Measurements from ENCODE around the gene CPXM2.

- TF ChIP-seq STAT3 (IDR thresholded peaks at IDR 0.05; ENCODE audit: low read depth, low read length) (no peak), CBFB (IDR thresholded peaks at IDR 0.05; ENCODE audit: low read depth) (no peak), CTCF (IDR thresholded peaks at IDR 0.05 in 2 of 3, conservative IDR thresholded peaks at IDR 0.05 in 1 of 3; ENCODE audit: control insufficient read depth in 2 of 3, extremely low read depth in 1 of 3, insufficient read depth in 1 of 3, low read depth in 3 of 3, low read length in 3 of 3) (no peak), NFIC (IDR thresholded peaks at IDR 0.05; ENCODE audit: low read depth, low read length) (no peak; the same call in 1 of the 2 replicates), KDM1A (IDR thresholded peaks at IDR 0.05; ENCODE audit: borderline replicate concordance) (no peak)
Observed at GRCh38 chr10:123860209-123860608, 31.4 kb downstream of the CPXM2 start.
